Peyer's patch (tissue), 4 donors: ENCODE results near the gene TUG1. TPM values are rescaled to one million over a fixed set of nuclear protein-coding genes. Genes with fewer than 3 reads are reported as not detected.
A peak's percentile ranks its signal among the peaks of the same experiment; 100 is the strongest.

Source experiments
- DNase-seq, 3 donors: peaks; one replicate each; pipeline ENCODE4 v3.0.0-alpha.2; 2017 to 2019
- H3K27ac ChIP-seq, 4 donors: fragments of 200-600 bp; sonication (generic); one replicate each; pipeline ENCODE4 v1.5.1; 2016 to 2019
- H3K27me3 ChIP-seq, 2 donors: fragments of 200-600 bp; sonication (generic); one replicate each; pipeline ENCODE4 v1.5.1; 2019
- H3K36me3 ChIP-seq, 3 donors: fragments of 200-600 bp; sonication (generic); one replicate each; pipeline ENCODE4 v1.5.1; 2016 to 2019
- H3K4me1 ChIP-seq, 4 donors: fragments of 200-600 bp; sonication (generic); one replicate each; pipeline ENCODE4 v1.5.1; 2016 to 2019
- H3K4me3 ChIP-seq, 4 donors: fragments of 200-600 bp; sonication (generic); 1 replicate in 3 of 4; 2 replicates in 1 of 4; pipeline ENCODE4 v1.5.1; 2016 to 2019; ENCODE audit warnings: mild to moderate bottlenecking in 1 of 4
- H3K9me3 ChIP-seq, 4 donors: fragments of 200-600 bp; sonication (generic); one replicate each; pipeline ENCODE4 v1.5.1; 2016 to 2019; ENCODE audit warnings: mild to moderate bottlenecking in 1 of 4
- POLR2A ChIP-seq, 2 donors: fragments of 450-650 bp; IDR thresholded peaks; one replicate each; pipeline ENCODE4 v1.5.1; 2017; ENCODE audit warnings: antibody characterized with exemption in 2 of 2, mild to moderate bottlenecking in 2 of 2, moderate library complexity in 2 of 2
- total RNA-seq, 4 donors: library from RNA; depleted of rRNA; stranded (reverse); fragments of >200 nt; gene quantifications; one replicate each; pipeline ENCODE4 v1.1.0, GENCODE V29; 2016
- TF ChIP-seq, protein P1 (sequence below), 6 experiments: fragments of 450-650 bp in 4 of 6; fragments of 200-600 bp in 2 of 6; sonication (generic) in 1 of 6; IDR thresholded peaks; one replicate each; pipeline ENCODE4 v1.5.1; 2017 to 2019; ENCODE audit warnings: antibody characterized with exemption in 6 of 6, mild to moderate bottlenecking in 3 of 6, moderate library complexity in 1 of 6

The TUG1 gene
- total RNA-seq, 4 donors from 2014 or later = 97.6 to 135 (median 109) TPM

DNA sequence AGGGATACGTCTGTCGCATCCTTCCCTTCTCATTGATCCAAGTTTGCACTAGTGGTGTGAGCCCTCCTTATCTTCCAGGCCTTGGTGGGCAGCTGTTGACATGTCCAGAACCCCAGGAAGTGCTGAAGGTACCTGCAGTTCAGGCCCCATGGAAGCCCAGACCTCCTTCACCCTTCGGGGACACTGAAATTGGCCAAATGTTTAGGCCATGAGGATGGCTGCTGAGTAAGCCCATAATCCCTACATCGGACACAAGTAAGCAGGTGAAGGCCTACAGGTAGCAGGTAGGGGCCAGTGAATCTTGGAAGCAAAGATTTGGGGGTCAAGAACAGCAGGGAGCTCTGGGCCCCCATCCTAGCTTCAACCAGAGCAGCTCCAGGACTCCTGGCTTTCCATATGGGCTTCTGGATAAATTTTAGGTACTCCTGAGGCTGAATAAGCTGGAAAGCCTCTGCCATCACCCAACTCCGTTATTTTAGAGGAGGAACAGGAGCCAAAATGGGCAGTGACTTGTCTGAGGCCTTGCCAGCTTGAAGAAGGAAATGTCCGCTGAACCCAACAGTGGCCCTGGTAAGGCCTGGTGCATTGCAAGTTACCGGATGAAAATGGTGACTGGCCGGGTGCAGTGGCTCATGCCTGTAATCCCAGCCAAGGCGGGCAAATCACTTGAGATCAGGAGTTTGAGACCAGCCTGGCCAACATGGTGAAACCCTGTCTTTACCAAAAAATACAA lies 45.7 kb upstream of the TUG1 start:
- TF ChIP-seq POLR2A (IDR thresholded peaks at IDR 0.05) = no peak
- TF ChIP-seq, protein P1, sequence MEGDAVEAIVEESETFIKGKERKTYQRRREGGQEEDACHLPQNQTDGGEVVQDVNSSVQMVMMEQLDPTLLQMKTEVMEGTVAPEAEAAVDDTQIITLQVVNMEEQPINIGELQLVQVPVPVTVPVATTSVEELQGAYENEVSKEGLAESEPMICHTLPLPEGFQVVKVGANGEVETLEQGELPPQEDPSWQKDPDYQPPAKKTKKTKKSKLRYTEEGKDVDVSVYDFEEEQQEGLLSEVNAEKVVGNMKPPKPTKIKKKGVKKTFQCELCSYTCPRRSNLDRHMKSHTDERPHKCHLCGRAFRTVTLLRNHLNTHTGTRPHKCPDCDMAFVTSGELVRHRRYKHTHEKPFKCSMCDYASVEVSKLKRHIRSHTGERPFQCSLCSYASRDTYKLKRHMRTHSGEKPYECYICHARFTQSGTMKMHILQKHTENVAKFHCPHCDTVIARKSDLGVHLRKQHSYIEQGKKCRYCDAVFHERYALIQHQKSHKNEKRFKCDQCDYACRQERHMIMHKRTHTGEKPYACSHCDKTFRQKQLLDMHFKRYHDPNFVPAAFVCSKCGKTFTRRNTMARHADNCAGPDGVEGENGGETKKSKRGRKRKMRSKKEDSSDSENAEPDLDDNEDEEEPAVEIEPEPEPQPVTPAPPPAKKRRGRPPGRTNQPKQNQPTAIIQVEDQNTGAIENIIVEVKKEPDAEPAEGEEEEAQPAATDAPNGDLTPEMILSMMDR (IDR thresholded peaks at IDR 0.05) = no peak
- no peaks in the 10 kb centered on the region for H3K9me3 ChIP-seq
- peaks cover 0 to 25% (median 0%) of the 10 kb centered on the region in 3 donors for H3K36me3 ChIP-seq
- no peak overlapping the region for H3K27ac ChIP-seq
- no peak overlapping the region for H3K4me3 ChIP-seq
- peak in 1 of 3 donors; percentile 27 for DNase-seq
- H3K27me3 ChIP-seq = no peaks in the 10 kb centered on the region
- peaks cover 0 to 7% (median 2%) of the 10 kb centered on the region in 4 donors for H3K4me1 ChIP-seq

DNA sequence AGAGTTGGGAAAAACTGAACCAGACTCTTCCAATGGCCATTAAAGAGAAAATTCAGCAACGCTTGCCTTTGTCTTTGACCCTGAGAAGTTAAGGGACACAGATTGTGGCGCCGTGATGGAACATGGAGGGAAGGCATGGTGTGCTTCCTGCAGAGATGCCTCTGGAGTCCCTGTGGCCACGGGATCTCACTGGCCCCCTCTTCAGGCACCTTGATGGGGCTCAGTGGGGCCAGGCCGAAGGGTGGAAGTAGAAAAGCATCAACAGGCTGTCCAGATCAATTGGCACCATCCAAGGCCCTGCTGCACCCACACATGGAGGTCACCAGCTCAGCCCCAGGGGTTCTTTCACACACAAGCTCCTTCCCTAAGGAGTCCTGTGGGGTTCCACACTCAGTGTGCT lies 43.4 kb upstream of the TUG1 start:
- no peak overlapping the region for H3K27ac ChIP-seq
- H3K4me3 ChIP-seq = no peak overlapping the region
- TF ChIP-seq POLR2A (IDR thresholded peaks at IDR 0.05) = no peak
- TF ChIP-seq, protein P1 (IDR thresholded peaks at IDR 0.05) = no peak
- H3K36me3 ChIP-seq = peaks cover 0 to 46% (median 0%) of the 10 kb centered on the region in 3 donors
- DNase-seq = peak in 1 of 3 donors; percentile 38
- no peaks in the 10 kb centered on the region for H3K9me3 ChIP-seq
- H3K4me1 ChIP-seq = peaks cover 0 to 5% (median 2%) of the 10 kb centered on the region in 4 donors
- H3K27me3 ChIP-seq = no peaks in the 10 kb centered on the region

DNA sequence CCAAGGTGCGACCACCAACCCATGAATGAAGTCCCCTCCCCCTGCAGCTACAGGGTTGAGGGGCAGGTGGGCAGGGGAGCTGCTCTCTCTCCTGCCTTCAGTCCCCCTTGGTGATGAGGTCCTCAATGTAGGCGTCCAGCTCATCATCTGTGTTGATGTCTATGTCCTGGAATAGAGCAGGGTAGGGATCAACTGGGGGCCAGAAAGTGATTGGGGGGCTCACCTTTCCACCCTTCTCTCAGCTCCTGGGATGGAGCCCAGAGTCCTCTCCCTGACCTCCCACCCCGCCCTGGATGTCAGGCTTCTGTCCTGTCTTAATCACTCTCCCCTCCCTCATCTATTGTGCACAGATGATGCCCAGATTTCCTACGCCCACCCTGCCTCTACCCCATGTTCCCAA lies 42.4 kb upstream of the TUG1 start:
- no peaks in the 10 kb centered on the region for H3K27me3 ChIP-seq
- no peaks in the 10 kb centered on the region for H3K4me1 ChIP-seq
- H3K4me3 ChIP-seq = no peak overlapping the region
- no peaks in the 10 kb centered on the region for H3K9me3 ChIP-seq
- peaks cover 0 to 56% (median 0%) of the 10 kb centered on the region in 3 donors for H3K36me3 ChIP-seq
- peak in 1 of 3 donors; percentile 18 for DNase-seq
- TF ChIP-seq POLR2A (IDR thresholded peaks at IDR 0.05) = no peak
- TF ChIP-seq, protein P1 (IDR thresholded peaks at IDR 0.05) = no peak
- no peak overlapping the region for H3K27ac ChIP-seq

DNA sequence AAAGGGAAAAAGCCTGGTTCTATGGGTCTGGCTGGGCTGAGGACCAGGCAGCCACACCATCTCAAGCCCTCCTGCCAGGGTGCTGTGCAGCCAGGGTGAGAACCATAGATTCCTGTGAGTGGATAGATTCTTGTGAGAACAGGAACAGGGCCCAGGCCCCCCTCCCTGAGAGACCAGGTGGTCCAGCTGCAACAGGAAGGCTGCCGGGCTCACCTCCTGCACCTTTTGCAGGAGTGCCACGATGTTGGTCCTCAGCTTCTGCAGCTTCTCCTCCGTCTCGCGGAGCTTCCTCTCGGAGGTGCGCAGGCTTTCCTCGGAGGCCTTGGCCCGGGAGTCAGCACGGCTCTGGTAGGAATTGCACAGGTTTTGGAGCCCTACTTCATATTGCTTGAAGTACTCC lies 41.3 kb upstream of the TUG1 start:
- TF ChIP-seq POLR2A (IDR thresholded peaks at IDR 0.05) = no peak
- TF ChIP-seq, protein P1 (IDR thresholded peaks at IDR 0.05) = no peak
- peaks cover 0 to 67% (median 0%) of the 10 kb centered on the region in 3 donors for H3K36me3 ChIP-seq
- H3K4me1 ChIP-seq = no peaks in the 10 kb centered on the region
- no peaks in the 10 kb centered on the region for H3K27me3 ChIP-seq
- no peak for DNase-seq
- no peak overlapping the region for H3K4me3 ChIP-seq
- H3K9me3 ChIP-seq = no peaks in the 10 kb centered on the region
- H3K27ac ChIP-seq = no peak overlapping the region

DNA sequence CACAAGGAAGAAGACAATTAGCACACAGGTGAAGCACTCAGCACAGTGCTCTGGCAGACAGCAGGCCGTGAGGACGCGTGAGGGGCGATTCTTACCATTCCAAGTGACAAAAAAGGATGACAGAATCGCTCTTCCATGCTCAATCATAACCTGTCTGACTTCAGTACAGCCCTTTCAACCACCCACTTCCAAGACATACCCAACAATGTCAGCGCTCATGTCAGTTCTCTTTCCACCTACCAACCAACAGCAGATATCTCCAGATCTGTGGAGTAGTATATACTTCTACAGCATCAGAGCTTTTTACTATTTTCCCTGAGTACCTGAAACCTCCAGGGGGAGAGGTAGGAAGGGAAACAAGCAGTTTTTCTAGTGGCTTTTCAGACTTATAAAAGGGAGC lies 40.7 kb upstream of the TUG1 start:
- TF ChIP-seq, protein P1 (IDR thresholded peaks at IDR 0.05) = no peak
- no peak for TF ChIP-seq POLR2A (IDR thresholded peaks at IDR 0.05)
- no peak for DNase-seq
- H3K4me1 ChIP-seq = no peaks in the 10 kb centered on the region
- H3K27me3 ChIP-seq = no peaks in the 10 kb centered on the region
- H3K9me3 ChIP-seq = no peaks in the 10 kb centered on the region
- H3K27ac ChIP-seq = no peak overlapping the region
- peaks cover 0 to 73% (median 0%) of the 10 kb centered on the region in 3 donors for H3K36me3 ChIP-seq
- H3K4me3 ChIP-seq = no peak overlapping the region
